HG03378 (cell line): ENCODE data around the gene AMPD1.

ENCODE experiments used
- ATAC-seq: cut with Tn5 transposase; IDR thresholded peaks from one replicate; pipeline ENCODE4 v1.9.1; 2021; ENCODE audit warnings: mild to moderate bottlenecking, moderate library complexity; ENCODE audit not compliant: unreplicated experiment

AMPD1 gene

DNA sequence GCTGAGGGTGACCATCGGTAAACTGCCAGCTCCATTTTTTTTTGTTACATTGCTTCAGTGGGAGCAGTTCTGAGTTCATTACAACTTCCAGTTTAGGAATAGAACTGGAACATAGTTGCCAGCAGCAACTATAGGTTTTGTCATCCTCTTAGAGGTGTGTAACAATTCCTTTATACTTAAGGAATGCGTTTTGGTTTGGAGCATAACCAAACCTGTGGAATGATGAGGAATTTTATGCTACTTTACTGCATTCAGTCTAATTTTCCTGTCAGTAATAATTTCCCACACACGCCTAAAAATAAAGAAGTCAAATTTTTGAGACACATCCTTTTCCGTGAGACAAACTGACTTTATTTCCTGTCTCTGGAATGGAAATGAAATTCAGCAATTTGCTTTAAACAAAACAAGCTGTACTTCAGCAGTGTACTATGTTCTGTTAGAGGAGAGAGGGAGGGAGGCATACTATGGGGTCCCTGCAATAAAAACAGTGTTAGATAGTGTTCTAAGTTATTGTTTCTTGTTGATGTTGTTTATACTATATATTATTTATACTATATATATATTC lies 4.8 kb upstream of the AMPD1 start:
- no peak for ATAC-seq

GRCh38 chr1:114696810-114697209 lies 1.5 kb upstream of the AMPD1 start:
- ATAC-seq: no peak

- ATAC-seq: no peak
These were observed 621 bp downstream of the AMPD1 start for GRCh38 chr1:114694540-114695310.

- ATAC-seq: no peak
These were observed 2.4 kb downstream of the AMPD1 start for GRCh38 chr1:114692947-114693346.

DNA sequence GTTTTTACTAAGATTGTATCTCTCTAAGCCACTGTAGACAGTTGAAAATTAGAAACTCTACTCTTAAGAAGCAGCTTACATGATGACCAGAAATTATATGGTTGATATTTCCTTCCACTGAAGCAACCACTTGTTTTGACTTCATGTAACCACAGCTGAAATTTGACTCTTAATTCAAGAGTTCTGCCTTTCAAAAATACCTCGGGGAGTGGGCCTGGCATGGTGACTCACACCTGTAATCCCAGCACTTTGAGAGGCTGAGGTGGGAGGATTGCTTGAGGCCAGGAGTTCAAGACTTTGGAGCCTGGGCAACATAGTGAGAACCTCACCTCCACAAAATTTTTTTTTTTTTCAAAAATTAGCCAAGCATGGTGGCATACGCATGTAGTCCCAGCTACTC lies 4.3 kb downstream of the AMPD1 start:
- no peak for ATAC-seq

DNA sequence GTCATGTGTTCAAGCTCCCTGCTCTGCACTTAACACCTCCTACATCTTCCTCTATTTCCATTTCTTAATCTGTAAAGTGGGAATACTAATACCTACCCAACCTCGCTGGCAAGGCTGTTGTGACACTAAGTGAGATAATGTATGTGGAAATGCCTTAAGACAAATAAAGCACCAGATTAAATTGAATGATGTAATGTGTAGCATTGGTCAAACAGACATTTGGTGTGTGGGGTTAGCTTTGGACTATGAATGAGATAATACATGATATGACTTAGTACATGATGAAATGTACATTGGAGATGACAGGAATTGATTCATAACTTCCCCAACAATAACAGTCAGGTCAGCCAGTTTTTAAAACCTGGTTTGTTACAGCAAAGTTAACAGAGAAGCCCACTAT lies 5.2 kb downstream of the AMPD1 start:
- ATAC-seq: no peak

DNA sequence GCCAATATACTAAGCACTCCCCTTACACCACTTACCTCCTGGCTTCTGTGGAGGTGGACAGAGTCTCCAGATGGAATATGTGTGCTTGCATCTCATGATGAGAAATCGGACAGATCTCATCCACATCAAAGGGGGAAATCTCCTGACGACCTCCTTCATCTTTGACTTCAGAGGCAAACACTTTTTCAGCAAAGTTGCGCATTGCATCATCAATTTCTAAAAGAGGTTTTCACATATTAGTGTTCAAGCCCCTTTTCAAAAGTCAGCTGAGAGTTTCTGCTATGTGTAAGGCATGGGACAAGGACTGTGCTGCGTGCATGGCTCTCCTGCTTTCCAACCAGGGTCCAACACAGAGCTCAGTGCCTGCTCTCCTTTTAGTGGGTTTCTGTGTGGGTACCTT lies 6.8 kb downstream of the AMPD1 start:
- no peak for ATAC-seq

- no peak for ATAC-seq
These were observed 9.5 kb downstream of the AMPD1 start for GRCh38 chr1:114685851-114686250.

DNA sequence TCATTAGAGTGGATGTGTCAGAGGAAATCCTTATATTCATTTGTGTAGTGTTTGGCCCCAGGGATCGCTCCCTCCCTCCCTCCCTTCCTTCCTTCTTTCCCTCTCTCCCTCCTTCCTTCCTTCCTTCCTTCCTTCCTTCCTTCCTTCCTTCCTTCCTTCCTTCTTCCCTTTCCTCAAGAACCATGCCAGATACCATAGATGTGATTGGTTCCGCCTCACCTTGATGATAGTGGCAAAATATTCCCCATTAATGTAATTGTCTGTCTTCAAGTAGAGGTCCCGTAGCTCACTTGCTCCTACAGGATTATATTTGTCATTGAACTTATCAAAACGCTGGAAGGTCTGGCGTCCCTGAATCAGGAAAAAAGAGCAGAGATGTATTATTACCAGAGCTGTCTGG lies 17.7 kb downstream of the AMPD1 start:
- no peak for ATAC-seq

DNA sequence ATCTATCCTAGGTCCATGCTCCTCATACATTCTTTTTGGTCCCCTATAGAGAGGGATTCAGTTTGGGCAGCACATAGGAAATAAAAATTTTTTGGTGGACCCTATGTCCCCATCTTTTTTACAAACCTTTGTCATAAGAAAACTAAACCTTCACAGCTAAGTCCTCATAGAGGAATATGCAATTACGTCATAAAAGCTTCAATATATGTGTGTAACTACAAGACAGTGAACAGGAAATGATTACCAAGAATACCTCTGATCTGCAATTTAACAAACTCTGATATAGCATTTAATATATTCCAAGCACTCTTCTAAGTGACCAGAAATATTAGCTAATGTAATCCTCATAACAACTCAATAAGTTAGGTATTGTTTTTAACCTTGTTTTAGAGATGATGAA lies 19.2 kb downstream of the AMPD1 start:
- ATAC-seq: no peak

DNA sequence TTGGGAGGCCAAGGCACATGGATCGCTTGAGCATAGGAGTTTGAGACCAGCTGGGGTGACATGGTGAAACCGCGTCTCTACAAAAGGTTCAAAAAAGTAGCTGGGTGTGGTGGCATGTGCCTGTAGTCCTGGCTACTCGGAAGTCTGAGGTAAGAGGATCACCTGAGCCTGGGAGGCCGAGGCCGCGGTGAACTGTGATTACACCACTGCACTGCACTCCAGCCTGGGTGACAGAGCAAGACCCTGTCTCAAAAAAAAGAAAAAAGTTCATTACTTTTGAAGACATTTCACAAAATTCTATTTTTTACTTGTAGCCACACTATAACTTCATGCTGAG lies 23.4 kb downstream of the AMPD1 start:
- ATAC-seq: no peak

- ATAC-seq: no peak
These were observed 24.1 kb downstream of the AMPD1 start for GRCh38 chr1:114671011-114671938.

- ATAC-seq: peak; percentile 88
These were observed 25.0 kb downstream of the AMPD1 start for GRCh38 chr1:114670083-114671010.

DNA sequence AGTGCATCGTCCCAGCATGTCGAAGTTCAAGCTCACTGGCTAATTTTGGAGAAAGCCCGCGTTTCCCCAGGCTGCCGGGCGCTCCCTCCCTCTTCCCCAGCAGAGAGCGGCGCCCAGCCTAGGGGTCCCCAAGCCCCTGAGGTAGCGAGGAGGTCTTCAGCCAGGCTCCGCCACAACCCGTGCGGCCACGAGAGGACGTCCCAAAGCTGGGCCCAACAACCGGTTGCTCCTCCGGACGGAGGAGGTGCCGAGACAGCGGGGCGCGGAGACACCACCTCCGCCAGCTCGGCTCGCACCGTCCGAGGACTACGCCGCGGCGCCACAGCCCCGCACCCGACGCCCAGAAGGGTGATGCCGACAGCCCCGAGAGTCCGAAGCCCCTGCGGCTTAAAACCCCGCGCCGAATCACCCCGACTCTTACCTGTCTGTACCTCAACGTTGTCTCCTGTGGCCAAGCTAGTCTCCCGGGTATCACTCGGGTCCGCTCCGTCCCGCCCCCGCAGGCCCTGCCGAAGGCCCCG lies 25.7 kb downstream of the AMPD1 start, which contains the start of gene DENND2C:
Gene DENND2C (minus strand): TSS at position 488 of the 521 bp plus-strand sequence. CDS start 44,065 bp downstream, outside the sequence.
- ATAC-seq: peak; percentile 46

- no peak for ATAC-seq
These were observed 26.4 kb downstream of the AMPD1 start for GRCh38 chr1:114668784-114669561.

DNA sequence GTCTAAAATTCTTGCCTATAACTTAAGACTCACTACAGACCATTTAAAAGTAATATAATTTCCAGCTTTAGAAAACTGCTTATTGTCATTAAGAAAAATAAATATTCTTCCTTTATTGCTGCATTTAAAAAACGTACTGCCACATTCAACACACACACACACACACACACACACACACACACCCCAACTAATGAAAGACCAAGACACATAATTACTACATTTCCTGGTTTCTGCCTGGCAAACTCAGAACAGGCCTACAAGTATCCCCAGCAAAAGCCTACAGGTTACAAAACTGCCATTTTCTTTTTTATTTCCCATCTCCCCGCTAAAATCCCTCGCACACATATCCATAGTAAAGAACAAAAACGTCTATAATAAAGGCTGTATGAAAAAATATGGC lies 27.0 kb downstream of the AMPD1 start:
- no peak for ATAC-seq

DNA sequence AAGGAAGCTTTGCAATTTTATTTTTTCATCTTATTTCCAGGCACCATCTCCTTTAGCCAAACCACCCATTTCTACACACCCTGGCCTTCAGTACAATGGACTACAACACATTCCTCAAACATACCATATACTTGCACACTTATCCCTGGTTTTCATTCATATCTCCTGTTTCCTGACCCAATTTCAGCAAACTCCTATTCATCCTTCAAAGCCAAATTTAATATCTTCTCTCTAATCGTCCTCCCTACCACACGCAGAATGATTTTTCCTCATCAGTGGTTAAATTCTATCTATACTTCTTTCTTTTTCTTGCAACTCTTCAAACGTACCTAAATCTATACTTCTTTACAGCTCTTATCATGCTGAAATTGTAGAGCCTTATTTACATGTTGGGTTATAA lies 28.4 kb downstream of the AMPD1 start:
- ATAC-seq: no peak

DNA sequence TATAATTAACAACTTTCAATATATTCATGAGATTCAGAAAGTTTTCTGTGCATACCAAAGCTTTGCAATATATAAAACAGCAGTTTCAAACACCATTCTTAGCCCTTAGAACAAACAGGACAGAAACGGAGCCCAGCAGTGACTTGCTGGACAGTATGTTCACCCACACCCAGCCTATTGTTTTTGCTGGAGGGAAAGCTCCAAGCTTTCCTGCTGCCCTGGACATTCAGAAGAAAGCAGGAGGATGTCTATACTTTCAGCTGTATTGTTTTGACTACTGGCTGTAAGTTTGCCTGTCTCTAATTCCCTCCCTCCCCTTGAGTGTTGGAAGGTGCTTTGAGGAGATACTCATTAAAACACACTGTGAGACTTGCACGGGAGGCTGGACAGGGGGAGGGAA lies 35.1 kb downstream of the AMPD1 start:
- no peak for ATAC-seq

DNA sequence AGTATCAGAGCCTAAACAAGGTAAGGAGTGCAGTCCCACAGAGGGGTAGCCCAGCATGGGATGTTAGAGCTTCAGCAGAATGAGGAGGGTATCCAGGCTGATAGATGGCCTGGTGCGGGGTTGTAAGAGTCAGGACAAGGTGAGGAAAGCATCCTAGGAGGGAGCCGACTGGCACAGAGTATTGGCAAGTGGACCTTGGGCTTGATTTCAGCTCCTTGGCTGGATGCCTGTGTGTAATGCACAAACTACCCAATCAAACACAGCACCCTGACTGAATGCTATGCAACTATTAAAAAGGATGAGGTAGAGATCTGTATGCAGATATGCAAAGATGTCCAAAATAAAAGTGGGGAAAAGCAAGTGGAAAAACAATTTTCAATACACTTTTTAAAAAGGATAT lies 43.5 kb downstream of the AMPD1 start:
- ATAC-seq: no peak

- ATAC-seq: no peak
These were observed 46.8 kb downstream of the AMPD1 start for GRCh38 chr1:114648503-114648902.
